GM12892 (cell line): ENCODE results near the gene EXPH5.

Experiments used
- POLR2A ChIP-seq: IDR thresholded peaks from 2 replicates; pipeline ENCODE4 v1.6.1; 2011; ENCODE audit warnings: low read depth, low read length, control low read depth
- POLR2AphosphoS5 ChIP-seq: IDR thresholded peaks from 2 replicates; pipeline ENCODE4 v1.6.1; 2011; ENCODE audit warnings: low read depth, low read length, control low read depth
- TAF1 ChIP-seq: IDR thresholded peaks from 2 replicates; pipeline ENCODE4 v1.6.1; 2011; ENCODE audit warnings: low read depth, mild to moderate bottlenecking, control low read depth, low read length, borderline replicate concordance

DNA sequence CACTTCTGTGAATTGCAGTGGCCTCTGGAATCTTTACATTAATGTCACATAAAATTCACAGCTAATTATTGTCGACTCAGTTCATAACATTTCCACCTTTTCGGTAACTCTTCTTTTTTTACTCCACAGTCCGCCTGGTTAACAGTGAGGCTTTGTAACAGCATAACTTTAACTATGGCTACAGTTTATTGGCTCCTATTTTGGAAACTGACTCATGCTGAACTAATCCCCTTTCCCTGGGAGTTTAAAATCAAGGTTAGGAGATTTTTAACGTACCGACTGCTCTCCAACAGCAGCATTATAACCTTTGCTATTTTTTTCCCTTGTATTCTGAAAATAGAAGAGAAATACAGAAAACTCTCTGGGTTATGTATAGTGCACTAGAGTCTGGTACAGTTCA is 92.2 kb downstream of the EXPH5 start:
- TF ChIP-seq POLR2AphosphoS5 (no peak), TAF1 (no peak), POLR2A (no peak)
